Suppressor macrophage (primary cell): ENCODE results near the gene APRT.
"Not testable (repeated sequence)": the region's sequence is repeated elsewhere in the genome, so short reads cannot be mapped to it uniquely, and the experiment has no call there.

Source experiments
- DNase-seq, 4 experiments: peaks; one replicate each; pipeline ENCODE4 v3.0.0-alpha.2; 2020 to 2022

The APRT gene

GRCh38 chr16:88806491-88807111, 5.1 kb downstream of the APRT start:
- DNase-seq = no peak

GRCh38 chr16:88805887-88806393, 5.8 kb downstream of the APRT start:
- DNase-seq = no peak

GRCh38 chr16:88805340-88805715, 6.4 kb downstream of the APRT start:
- no peak for DNase-seq

- DNase-seq = no peak
Measured at GRCh38 chr16:88804552-88805339, 7.0 kb downstream of the APRT start.

- no peak for DNase-seq
Measured at GRCh38 chr16:88804173-88804551, 7.6 kb downstream of the APRT start.

- DNase-seq = peak; percentile 91 to 97 (median 96)
Measured at GRCh38 chr16:88803264-88803987, 8.3 kb downstream of the APRT start, which contains the start of gene CDT1. TSS of gene CDT1 (plus strand) at chr16:88803789. CDS start at chr16:88803832, 43 bp downstream.

GRCh38 chr16:88800277-88800592, 11.5 kb downstream of the APRT start:
- no peak for DNase-seq

- peak in 3 of 4 experiments; percentile 50 to 65 (median 52) for DNase-seq
Measured at GRCh38 chr16:88799569-88800276, 12.0 kb downstream of the APRT start.

- no peak for DNase-seq
Measured at GRCh38 chr16:88798772-88799455, 12.8 kb downstream of the APRT start.

- DNase-seq = no peak
Measured at GRCh38 chr16:88798073-88798472, 13.7 kb downstream of the APRT start.

- DNase-seq = no peak
Measured at GRCh38 chr16:88796278-88796677, 15.4 kb downstream of the APRT start.

- DNase-seq = no peak
Measured at GRCh38 chr16:88793251-88793954, 18.3 kb downstream of the APRT start.

- DNase-seq = peak in 3 of 4 experiments; percentile 53 to 62 (median 58)
Measured at GRCh38 chr16:88792668-88793250, 19.0 kb downstream of the APRT start.

GRCh38 chr16:88792078-88792550, 19.6 kb downstream of the APRT start:
- DNase-seq = peak; percentile 79 to 88 (median 85)

- DNase-seq = peak; percentile 82 to 93 (median 90)
Measured at GRCh38 chr16:88790312-88791211, 21.2 kb downstream of the APRT start.

- DNase-seq = peak; percentile 68 to 78 (median 76)
Measured at GRCh38 chr16:88789594-88789993, 22.1 kb downstream of the APRT start.

GRCh38 chr16:88788749-88789148, 23.0 kb downstream of the APRT start:
- DNase-seq = not testable (repeated sequence)

GRCh38 chr16:88787579-88788314, 24.0 kb downstream of the APRT start:
- DNase-seq = no peak
